Left lobe of liver (tissue), 2 donors: ENCODE data around the gene ZNF184. TPM values are rescaled to one million over a fixed set of nuclear protein-coding genes. Genes with fewer than 3 reads are reported as not detected.
"Not testable (repeated sequence)": the region's sequence is repeated elsewhere in the genome, so short reads cannot be mapped to it uniquely, and the experiment has no call there.

Source experiments
- ATAC-seq: fragments of 200-7000 bp; cut with Tn5 transposase; one replicate; pipeline ENCODE4 v1.9.1; 2020; ENCODE audit warnings: mild to moderate bottlenecking, moderate library complexity
- DNase-seq: peaks from one replicate; pipeline ENCODE4 v3.0.0-alpha.2; 2020; ENCODE audit warnings: low spot score
- total RNA-seq: library from RNA; stranded (reverse); gene quantifications from one replicate; pipeline ENCODE4 v1.2.1, GENCODE V29; 2021
- donor health status: DM: no; HTN: no; CAD: no; lungs with moderate emphysema.
- donor health status: DM: no; HTN: yes; CAD: no.

The ZNF184 gene
- total RNA-seq, 1 donor from 2014 or later, result 1.5 TPM

DNA sequence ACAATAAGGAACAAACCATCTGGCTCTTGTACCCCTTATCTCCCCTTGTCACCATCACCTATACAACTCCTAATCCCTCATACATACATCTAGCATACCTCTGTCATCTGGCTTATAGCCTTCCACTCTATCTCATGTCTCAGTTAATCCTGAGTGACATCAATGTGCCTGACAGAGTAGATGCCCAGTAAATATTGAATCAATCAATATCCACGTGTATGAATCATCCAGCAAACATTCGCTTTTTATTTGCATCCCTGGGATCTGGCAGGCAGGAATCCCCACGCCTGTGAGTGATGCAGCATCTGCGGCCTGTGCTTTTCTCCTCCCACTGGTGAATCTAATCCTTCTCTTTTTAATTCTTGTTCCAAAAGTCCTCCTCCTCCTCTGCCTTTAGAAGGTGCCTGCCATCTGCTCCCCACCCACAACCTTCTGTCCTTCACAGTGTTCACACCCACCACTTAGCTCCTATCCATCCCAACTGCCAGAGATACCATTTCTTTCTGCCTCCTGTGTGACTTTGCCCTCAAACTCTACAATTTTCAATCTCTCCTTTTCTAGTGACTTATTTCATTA, 46.8 kb downstream of the ZNF184 start:
- DNase-seq (no peak), ATAC-seq (no peak)

DNA sequence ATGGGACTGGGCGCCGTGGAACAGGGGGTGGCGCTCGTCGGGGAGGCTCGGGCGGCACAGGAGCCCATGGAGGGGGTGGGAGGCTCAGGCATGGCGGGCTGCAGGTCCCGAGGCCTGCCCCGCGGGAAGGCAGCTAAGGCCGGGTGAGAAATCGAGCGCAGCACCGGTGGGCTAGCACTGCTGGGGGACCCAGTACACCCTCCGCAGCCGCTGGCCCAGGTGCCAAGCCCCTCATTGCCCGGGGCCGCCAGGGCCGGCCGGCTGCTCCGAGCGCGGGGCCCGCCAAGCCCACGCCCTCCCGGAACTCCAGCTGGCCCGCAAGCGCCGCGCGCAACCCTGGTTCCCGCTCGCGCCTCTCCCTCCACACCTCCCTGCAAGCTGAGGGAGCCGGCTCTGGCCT, 48.1 kb downstream of the ZNF184 start:
- not testable (repeated sequence) for ATAC-seq, DNase-seq

DNA sequence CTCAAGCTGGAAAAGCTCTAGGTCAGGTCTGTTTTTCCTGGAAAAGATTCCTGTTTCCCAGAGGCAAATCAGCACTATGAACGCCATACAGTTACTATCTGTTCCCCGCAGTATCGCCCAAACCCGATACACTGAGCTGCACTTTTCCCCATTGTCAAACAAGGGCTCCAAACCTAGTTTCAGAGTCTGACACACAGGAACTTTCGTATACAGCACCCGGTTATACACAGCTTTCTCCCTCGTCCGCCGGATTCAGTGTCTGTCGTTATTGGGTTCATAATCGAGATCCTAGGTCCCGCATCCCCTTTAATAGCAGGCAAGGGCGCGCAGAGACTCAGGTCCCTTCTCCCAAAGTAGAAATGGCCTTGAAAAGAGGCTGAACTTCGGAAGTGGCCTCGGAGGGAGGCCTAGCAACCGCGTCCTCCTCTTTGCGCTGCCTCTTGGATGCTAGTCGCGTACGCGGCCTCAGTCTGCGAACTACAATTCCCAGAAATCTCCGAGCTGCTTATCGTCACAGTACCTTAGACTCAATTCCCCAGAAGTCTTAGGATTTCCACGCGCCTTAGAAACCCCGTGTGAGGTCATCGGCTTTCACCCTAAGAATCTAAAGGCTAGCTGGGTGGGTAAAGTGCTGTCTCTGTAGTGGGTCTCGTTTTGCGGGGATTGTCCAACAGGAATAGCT, 50.1 kb downstream of the ZNF184 start:
- ATAC-seq, result no peak
- DNase-seq, result no peak

DNA sequence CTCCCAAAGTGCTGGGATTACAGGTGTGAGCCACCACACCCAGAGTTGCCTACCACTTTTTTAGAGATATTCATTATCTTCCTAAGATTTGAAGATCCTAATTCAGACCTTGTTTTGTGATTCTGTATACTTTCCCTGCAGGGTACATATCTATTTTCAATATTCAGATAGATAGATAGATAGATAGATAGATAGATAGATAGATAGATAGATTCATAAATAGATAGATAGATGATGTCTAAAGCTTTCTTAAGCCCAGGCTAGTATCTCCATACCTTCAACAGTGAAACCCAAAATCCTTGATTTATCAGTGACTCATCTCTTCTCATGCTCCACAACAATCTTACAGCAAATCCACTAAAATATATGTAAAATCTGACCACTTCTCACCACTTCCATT, 53.5 kb downstream of the ZNF184 start:
- ATAC-seq (no peak), DNase-seq (no peak)

DNA sequence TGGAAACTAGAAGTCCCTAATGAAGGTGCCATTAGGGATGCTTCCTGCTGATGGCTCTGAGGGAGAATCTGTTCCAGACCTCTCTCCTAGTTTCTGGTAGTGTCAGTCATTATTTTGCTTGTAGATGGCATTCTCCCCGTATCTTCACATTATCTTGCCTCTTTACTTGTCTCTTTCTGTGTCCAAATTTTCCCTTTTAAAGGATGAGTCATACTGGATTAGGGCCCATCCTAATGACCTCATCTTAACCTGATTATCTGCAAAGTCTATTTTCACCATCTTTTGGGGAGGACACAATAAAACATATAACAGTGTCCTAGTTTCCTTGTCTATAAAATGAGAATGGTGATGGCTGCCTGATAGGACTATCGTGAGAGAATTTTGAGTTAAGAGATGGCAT, 57.0 kb downstream of the ZNF184 start:
- DNase-seq, result no peak
- ATAC-seq, result no peak

DNA sequence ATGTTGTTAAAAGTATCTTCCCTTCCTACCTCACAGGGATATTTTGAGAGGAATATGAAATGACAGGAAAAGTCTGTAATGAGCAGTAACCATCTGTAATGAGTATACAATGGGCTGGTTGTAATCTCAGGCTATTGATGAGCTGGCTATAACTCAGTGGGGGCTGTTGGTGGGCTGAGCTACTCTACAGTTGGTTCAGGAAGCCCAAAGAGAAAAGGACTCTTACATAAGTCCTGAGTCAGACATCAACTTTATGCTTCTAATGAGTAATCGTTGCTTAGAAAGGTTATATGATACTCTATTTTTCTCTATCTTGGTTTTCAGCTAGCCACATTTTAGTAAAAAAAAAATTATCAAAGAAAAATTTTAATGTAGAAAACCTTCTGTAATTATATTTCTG, 57.9 kb downstream of the ZNF184 start:
- DNase-seq (no peak), ATAC-seq (no peak)

DNA sequence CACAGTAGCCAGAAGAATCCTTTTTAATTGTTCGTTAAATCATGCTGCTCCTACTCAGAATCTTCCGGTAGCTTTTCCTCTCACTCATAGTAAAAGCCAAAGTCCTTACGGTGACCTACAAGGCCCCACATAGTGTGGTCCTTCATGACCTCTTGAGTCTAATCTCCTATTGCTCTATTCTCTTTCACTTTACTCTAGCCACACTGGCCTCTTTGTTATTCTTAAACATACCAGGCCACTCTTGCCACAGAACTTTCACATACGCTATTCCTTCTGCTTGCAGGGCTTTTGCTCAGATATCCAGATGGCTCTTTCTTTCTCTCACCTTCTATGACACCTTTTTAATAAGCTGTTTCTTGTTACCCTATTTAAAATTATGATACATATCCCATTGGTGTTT, 58.6 kb downstream of the ZNF184 start:
- ATAC-seq, result no peak
- DNase-seq, result no peak

DNA sequence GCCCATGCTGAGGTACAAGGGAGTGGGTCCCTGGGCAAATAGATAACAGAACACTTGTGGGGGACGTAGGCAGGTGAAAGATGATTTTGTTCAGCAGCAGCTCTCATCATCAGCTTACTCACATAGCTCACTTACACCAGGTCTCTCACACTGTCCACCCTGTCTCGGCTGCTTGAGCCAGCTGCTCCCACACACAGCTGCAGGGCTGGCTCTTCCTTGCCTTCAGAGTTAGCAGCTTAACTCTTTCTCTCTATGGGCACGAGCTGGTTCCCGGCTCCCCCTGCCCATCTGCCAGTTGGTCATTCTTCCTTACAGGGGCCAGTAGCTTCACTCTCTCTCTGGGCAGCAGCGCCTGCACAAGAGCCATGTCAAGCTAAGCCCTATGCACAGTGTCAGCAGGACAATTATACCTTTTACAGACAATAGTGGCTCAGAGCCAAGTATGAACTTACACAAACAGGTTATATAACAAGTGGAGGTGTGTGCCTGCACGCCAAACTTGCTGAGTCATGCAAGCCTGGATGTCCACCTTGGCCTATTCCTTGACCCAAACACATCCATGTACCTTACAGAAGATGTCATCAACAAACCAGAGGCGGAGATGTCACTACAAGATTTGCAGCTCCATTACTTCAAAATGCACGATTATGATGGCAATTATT, 65.6 kb downstream of the ZNF184 start:
- no peak for DNase-seq
- ATAC-seq, result no peak

DNA sequence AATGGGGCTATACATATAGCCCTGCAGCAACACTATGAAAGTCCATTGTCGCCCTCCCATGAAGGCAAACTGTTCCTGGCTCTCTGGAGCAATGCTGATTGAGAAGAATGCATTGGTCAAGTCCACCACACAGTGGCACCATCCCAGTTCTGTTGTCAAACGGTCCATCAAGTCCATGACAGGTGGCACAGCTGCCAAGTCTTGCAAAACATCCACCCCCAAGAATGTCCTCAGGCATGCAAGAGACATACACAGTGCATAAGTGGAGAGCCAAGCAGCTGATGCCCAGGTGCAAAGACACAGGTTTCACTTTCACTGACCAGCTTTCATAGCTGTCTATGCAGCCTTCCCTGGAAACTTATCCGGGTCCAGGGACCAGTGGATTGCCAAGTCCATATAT, 66.8 kb downstream of the ZNF184 start:
- ATAC-seq (no peak), DNase-seq (no peak)

DNA sequence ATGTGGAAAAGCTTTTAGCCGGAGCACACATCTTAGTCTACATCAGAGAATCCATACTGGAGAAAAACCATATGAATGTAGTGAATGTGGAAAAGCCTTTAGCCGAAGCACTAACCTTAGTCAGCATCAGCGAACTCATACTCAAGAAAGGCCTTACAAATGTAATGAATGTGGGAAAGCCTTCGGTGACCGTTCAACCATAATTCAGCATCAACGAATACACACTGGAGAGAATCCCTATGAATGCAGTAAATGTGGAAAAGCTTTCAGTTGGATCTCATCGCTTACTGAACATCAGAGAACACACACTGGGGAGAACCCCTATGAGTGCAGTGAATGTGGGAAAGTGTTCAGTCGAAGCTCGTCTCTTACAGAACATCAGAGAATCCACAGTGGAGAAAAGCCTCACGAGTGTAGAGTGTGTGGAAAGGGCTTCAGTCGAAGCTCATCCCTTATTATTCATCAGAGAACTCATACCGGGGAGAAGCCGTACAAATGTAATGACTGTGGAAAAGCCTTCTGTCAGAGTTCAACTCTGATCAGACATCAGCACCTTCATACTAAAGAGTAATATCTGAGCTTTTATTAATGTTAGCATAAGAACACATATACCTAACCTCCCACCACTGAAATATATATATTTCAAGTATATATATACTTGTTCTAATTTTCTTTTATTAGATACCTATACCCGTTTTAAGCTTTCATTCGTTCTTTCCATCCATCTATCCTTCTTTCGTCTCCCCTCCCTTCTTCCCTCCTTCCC, 71.8 kb downstream of the ZNF184 start:
- no peak for DNase-seq
- ATAC-seq, result no peak

Other genes with a start within 250 kb of the ZNF184 start
- gene PRSS16, start 225.4 kb downstream of the ZNF184 start, total RNA-seq, result 0.08 TPM
- not detected for gene POM121L2, start 160.8 kb downstream of the ZNF184 start, total RNA-seq
- gene ZNF391, start 84.3 kb downstream of the ZNF184 start, total RNA-seq, result 0.10 TPM